NB4 (cell line): ENCODE measurements around the gene L3MBTL4.

Source experiments
- CTCF ChIP-seq: IDR thresholded peaks from one replicate; pipeline ENCODE4 v1.5.1; 2012; ENCODE audit warnings: low read depth, low read length
- MYC ChIP-seq: IDR thresholded peaks from 2 replicates; pipeline ENCODE4 v1.6.1; 2011; ENCODE audit warnings: low read depth, low read length
- POLR2A ChIP-seq: IDR thresholded peaks from 2 replicates; pipeline ENCODE4 v1.6.1; 2011; ENCODE audit warnings: mild to moderate bottlenecking; ENCODE audit not compliant: insufficient read length; ENCODE audit errors: extremely low read depth

GRCh38 chr18:5995626-5996025, 419.1 kb downstream of the L3MBTL4 start:
- TF ChIP-seq CTCF = no peak
- no peak for TF ChIP-seq POLR2A
- no peak for TF ChIP-seq MYC
